ENCODE measurements around the gene TUBGCP3.
"Not testable (repeated sequence)": the region's sequence is repeated elsewhere in the genome, so short reads cannot be mapped to it uniquely, and the experiment has no call there.

The TUBGCP3 gene

DNA sequence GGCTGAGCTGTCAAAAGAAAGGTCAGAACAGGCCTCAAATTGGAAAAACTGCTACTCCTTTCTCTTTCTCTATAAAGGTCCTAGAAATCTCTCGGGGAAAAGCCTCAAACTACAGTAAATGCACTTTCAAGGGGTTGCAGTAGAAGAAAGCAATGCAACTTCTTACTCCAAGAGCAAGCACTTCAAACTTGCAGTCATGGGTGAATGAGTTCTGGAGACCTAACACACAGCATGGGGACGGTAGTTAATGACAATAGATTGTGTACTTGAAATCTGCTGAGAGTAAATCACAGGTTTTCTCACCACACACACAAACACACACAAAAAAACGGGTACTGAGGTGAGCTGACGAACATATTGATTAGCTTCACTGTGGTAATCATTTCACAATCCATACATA, 11.8 kb downstream of the TUBGCP3 start:
- no peak for DNase-seq

GRCh38 chr13:112575675-112576074, 12.3 kb downstream of the TUBGCP3 start:
- DNase-seq: no peak

DNA sequence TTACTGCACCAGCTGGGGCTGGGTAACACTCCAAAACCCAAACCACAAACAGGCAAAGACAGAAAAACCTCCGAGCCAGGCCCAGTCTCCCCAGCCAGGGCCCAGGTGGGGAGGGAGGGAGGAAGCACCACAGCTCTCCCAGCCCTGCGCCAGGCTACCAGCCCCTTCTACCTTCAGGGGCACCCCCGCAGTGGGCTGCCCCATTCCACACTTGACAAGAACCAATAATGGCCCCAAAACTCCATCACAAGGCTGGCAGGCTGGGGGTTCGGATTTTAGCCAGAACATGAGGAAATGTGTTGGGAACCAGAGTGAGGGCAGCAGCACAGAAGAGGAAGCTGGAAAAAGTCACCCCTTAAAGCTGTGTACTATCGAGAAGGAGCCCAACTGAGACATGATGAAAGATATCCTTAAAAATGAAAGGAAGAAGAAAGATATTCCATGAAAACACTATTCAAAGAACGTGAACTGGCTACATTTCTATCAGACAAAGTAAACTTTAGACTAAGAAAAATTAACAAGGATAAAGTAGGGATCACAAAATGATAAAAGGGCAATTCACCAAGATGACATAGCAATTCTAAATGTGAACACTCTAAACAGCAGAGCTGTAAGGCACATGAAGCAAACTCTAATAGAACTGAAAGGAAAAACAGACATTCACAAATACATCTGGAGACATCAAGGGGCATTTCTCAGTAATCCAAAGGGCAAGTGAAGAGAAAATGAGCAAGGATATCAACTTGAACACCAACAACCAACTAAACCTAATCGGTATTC, 12.9 kb downstream of the TUBGCP3 start:
- no peak for DNase-seq

- DNase-seq: no peak
These were observed 13.5 kb downstream of the TUBGCP3 start for GRCh38 chr13:112574416-112574815.

DNA sequence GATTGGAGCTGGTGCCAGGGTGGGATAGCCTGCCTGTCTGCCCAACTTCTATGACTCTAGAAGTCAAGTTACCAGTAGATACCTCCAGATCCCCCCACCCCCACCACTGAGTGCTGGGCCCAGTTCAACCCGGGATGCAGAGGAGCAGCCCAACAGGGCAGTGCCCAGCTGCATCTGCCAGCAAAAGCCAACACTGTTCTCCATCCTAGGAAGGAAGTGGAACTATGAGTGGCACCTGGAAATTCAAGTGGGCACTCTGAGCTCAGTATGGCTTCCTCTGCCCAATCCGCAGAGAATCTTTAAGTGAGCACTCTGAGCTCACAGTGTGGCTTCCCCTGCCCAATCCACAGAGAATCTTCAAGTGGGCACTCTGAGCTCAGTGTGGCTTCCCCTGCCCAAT, 14.2 kb downstream of the TUBGCP3 start:
- DNase-seq: no peak

DNA sequence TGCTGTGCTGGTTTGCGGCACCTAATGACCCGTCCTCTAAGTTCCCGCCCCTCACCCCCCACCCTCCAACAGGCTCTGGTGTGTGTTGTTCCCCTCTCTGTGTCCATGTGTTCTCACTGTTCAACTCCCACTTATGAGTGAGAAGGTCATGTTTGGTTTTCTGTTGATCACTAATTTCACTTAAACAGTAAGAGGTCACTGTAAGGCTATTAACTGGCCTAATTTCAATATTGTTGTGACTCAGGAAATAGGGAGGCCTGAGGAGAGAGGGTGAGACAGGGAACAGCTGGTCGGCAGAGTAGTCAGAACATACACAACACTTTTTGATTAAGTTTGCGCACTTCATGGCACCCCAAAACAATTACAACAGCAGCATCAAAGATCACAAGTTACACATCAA, 15.6 kb downstream of the TUBGCP3 start:
- no peak for DNase-seq

GRCh38 chr13:112569821-112570220, 18.1 kb downstream of the TUBGCP3 start:
- DNase-seq: no peak

- no peak for DNase-seq
These were observed 20.6 kb downstream of the TUBGCP3 start for GRCh38 chr13:112567161-112567862.

DNA sequence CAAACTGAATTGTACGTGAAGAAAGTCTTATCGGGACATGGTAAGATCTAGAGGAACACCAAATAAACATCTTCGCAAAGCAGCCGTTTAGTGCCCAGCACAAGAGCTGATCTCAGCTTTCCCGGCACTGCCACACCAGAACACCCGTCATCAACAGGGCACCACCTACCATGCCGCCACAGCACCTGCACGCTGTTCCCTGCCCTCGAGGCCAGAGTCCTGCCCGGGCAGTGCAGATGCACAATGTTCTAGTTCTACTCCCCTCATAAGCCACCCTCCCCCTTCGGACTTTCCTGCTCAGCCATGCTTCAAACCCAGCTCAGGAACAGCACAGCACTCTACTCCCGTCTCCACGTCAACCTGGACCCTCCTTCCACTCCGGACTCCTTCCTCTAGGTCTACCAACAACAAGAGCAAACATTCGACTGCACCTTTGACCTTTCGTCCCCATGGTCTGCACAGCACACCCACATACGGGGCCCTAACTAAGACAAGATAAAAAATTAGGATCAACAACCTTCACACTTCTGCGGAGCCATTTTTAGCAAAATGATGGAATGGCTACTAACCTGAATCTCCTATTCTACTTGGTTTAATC, 25.1 kb downstream of the TUBGCP3 start:
- DNase-seq: no peak

DNA sequence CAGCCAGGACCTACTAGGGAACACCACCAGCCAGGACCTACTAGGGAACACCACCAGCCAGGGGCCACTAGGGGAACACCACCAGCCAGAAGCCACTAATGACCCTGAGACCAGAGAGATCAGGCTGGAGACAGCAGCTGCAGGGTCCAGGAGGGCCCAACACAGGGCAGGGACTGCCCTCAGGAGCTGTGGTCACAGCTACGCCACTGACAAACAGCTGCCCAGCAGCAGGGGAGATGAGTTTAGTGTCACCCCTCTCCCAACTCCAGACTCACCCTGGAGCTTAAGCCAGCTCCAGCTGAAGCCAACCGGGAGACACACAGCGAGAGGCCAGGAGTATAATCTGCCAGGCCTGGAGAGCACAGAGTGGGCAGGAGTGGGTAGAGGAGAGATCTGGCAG, 25.7 kb downstream of the TUBGCP3 start:
- no peak for DNase-seq

- no peak for DNase-seq
These were observed 26.5 kb downstream of the TUBGCP3 start for GRCh38 chr13:112561478-112561877.

DNA sequence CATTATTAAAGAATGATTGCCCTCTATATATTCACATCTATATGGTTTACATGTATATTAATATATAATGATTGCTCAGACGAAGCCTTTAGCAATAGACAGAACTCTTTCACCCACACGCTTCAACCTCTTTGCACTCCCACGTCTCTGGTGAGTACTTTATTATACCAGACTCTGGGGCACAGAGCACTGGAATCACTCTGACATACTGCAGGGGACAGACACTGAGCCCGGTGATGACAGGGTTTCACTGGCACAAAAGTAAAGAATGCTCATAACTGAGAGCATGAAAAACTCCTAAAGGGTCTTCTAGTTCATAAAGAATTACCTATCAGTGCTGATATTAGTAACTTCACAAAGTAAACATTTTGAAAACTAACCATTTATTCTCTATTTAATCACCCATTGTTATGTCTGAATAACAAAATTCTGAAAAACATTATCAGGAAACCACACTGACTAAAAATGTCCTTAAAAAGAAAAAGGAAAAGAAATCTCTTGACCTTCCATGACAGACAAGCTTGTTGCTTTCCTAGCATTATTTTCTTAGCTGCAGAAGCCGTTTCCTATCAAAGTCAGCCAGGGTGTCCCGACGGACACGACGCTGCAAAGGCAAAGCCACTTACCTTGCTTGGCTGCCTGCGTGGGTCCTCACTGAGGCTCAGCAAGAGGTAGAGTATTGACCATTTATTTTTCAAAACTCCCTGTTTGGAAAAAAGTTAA, 29.1 kb downstream of the TUBGCP3 start:
- no peak for DNase-seq

- DNase-seq: no peak
These were observed 31.4 kb downstream of the TUBGCP3 start for GRCh38 chr13:112556600-112556999.

- DNase-seq: no peak
These were observed 33.6 kb downstream of the TUBGCP3 start for GRCh38 chr13:112554214-112554850.

DNA sequence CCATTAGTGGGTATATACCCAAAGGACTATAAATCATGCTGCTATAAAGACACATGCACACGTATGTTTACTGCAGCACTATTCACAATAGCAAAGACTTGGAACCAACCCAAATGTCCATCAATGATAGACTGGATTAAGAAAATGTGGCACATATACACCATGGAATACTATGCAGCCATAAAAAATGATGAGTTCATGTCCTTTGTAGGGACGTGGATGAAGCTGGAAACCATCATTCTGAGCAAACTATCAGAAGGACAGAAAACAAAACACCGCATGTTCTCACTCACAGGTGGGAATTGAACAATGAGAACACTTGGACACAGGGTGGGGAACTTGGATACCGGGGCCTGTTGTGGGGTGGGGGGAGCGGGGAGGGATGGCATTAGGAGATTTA, 39.0 kb downstream of the TUBGCP3 start:
- DNase-seq: not testable (repeated sequence)

DNA sequence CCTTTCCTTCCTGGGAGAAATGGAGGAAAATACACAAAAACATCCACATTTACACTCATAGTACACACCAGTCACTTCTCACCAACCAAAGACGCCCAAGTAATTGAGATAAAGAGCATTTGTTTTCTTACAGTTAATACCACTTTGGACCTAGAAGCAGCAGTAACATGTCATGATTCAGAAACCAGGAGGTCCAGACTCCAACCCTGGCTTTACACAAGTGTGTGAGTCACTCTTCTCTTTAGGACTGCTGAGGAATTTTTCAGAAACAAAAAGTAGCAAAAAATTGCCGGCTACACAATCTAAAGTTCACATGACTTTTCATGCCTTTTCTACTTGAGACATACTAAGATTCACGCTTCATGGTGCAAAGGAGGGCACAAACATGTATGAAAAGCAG, 42.1 kb downstream of the TUBGCP3 start:
- no peak for DNase-seq

GRCh38 chr13:112532837-112533745, 54.9 kb downstream of the TUBGCP3 start:
- no peak for DNase-seq

DNA sequence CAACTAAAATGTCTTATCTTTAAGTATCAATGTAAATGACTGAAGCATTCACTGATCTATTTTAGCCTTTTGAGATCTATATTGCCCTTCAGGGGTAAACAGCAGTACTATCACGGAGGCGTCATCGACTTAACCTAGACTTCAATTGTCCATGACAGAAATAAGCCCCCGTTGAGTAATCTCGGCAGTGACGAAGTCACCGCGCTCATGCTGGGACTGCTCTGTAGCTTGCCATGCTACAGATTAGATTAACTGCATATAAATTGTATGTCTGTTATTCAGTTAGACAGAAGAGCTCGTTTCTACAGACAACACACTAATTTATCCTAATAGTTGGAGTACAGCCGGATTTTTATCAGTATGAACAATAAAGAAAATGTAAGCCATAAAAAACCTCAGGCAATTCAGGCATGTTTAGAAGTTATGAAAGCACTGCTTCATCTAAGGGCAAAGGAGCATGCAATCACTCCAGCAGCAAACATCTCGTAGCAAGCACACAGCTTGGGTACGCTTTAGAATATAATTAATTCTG, 56.6 kb downstream of the TUBGCP3 start:
- DNase-seq: no peak

DNA sequence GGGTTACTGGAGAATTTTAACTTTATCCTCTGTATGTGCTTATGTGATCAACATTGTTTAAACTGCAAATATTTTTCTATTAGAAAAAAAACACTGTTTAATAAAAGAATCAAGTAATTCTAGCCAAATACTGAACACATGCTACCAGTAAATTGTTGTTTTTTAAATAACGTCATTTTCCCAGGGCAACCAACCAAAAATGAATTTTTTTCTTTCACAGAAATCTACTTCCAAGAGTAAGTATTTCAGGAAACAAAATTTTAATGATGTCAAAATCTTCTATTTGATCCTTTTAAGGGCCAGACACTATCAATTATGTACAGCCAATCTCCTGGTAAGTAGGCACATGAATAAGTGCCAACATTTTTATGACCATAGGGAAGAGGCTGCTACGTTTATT, 57.1 kb downstream of the TUBGCP3 start:
- DNase-seq: no peak

DNA sequence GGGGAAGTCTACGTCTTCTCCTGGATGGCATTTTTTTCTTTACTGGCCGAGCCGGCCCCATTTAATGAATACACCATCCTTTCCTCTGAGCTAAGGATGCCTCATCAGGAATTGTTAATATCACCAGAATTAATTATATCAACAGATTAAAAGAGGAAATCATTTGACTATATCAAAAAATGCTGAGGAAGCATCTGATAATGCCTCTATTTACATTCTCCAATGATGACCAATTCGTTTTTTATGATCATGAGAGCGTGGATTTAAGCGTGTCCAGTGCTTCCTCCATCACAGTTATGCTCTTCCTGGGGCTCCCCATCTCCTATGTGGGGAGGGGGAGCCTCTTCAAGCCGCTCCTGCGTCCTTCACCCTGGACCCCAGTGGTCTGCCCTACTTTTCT, 58.7 kb downstream of the TUBGCP3 start:
- DNase-seq: no peak

DNA sequence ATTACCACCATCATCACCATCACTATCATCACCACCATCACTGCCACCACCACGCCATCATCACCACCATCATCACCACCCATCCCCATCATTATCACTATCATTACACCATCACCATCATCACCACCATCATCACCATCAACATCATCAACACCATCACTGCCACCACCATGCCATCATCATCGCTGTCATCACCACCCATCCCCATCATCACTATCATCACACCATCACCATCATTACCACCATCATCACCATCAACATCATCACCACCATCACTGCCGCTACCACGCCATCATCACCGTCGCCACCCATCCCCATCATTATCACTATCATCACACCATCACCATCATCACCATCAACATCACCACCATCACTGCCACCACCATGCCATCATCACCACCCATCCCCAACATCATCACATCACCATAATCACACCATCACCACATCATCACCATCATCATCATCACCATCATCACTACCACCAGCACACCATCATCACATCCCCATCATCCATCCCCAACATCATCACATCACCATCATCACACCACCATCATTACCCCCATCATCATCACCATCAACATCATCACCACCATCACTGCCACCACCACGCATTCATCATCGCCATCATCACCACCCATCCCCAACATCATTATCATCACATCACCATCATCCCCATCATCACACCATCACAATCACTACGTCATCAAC, 61.7 kb downstream of the TUBGCP3 start:
- DNase-seq: no peak
